RPMI8226 (cell line): Measurements from ENCODE around the gene CNTNAP2.
"Not testable (repeated sequence)": the region's sequence is repeated elsewhere in the genome, so short reads cannot be mapped to it uniquely, and the experiment has no call there.

ENCODE experiments used
- DNase-seq: peaks from one replicate; pipeline ENCODE4 v3.0.0-alpha.2; 2015

The CNTNAP2 gene

DNA sequence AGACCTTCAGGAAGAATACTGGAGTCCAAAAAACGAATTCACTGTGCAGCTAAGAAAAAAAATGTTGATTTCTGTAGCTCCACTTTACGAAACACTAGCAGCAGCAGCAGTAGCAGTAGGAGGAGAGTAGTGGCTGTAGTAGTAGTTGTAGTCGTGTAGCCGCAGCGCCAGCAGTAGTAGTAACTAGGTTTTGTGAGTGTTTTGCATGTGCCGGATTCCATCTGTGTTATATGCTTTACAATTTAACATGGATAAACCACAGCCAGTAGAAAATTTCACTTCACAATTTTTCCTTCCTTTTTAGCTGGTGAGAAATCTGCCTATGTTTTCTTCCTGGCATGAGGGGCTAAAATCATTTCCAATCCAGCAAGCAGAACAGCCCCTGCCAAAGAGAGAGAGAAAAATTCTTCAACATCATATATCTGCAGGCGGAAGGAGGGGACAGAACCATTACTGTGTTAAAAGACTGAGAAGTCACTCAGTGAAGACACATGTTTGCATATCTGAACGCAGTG lies 2325.6 kb downstream of the CNTNAP2 start:
- no peak for DNase-seq

DNA sequence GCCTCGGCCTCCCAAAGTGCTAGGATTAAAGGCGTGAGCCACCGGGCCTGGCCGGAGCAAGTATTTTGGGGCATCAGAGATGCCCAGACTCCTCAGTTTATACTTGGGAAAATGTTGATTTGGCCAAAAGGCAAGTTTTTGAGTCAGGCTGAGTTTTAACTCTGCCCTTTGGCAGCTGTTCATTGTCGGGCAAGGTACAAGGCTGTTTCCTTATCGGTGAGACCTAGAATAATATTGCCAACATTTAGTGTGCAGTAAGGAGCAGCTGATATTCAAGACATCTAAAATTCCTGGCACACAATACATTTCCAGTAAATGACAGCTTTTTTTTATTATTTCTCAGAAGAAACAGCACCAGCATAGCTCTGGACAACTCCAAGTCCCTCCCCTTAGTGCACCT lies 2326.3 kb downstream of the CNTNAP2 start:
- DNase-seq = no peak

DNA sequence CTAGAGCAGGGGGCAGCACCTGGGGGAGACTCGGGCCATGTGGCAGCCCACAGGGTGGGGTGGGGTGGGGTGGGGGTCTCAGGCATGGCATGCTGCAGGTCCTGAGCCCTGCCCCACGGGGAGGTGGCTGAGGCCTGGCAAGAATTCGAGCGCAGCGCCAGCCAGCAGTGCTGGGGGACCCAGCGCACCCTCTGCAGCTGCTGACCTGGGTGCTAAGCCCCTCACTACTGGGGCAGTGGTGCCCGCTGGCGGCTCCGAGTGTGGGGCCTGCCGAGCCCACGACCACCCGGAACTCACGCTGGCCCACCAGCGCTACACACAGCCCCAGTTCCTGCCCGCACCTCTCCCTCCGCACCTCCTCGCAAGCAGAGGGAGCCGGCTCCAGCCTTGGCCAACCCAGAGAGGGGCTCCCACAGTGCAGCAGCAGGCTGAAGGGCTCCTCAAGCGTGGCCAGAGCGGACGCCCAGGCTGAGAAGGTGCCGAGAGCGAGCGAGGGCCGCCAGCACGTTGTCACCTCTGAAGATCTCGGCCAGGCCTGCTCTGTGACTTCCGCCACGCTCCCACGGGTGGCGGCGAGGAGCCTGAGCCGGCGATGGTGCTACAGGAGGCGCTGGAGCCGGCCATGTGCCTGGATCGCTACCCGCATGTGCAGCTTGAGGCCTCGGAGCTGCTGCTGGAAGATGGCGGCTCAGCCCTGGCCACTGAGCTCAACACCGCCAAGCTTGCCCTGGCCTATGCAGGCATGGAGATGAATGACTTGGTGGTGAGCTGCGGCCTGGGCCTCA lies 2328.9 kb downstream of the CNTNAP2 start:
- DNase-seq = no peak

DNA sequence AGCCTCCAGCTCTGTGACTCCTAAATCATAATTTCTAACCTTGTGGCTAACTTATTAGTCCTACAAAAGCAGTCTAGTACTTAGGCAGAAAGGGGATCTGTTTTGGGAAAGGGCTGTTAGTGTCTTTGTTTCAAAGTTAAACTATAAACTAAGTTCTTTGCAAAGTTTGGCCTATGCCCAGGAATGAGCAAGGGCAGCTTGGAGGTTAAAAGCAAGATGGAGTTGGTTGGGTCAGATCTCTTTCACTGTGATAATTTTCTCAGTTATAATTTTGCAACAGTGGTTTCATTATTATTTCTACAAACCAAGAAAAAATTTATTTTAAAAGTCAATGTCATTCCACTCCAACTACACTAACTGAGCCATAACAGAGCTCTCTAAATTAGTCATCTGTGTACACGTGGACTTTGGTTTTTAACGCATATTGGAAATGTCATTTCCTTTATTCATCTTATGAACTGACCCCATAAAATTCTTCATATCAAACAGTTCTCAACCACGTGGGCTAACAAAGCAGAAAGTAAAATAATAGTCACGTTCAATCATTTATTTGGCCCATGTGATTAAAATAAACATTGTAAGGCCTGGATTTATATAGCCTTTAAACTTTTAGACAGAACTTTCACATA lies 2330.7 kb downstream of the CNTNAP2 start:
- no peak for DNase-seq

DNA sequence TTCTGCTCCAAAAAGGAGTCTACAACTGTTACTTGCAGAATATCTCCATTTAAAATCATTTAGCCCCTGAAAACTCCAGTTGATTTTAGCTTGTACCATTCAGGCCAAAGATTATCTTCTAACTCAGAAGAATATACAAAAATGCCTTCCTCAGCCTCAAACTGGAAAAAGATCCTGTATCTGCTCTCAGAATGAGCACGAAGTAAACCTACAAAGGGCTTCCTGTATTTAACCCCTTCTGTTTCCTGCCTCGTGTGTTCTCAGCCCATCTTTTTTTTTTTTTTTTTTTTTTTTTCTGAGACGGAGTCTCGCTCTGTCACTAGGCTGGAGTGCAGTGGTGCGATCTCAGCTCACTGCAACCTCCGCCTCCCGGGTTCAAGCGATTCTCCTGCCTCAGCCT lies 2334.9 kb downstream of the CNTNAP2 start:
- not testable (repeated sequence) for DNase-seq

DNA sequence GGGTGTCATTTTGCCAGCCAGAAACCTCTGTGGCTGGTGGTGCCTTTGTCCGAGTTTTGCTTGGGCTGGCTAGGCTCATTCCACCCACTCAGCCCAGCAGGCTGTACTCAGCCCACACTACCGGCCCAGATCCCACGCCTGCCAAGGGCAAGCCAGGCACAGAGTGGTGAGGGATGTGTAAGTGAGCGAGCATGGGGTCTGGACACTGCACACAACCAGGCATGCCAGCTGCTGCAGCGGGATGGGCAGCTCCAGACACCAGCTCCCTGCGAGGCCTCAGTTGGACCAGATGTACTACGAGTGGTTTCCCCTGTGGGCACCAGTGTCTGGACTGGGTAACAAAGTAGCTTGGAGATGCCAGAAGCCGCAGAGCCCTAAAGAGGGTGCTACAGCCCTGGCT lies 2339.8 kb downstream of the CNTNAP2 start:
- no peak for DNase-seq

DNA sequence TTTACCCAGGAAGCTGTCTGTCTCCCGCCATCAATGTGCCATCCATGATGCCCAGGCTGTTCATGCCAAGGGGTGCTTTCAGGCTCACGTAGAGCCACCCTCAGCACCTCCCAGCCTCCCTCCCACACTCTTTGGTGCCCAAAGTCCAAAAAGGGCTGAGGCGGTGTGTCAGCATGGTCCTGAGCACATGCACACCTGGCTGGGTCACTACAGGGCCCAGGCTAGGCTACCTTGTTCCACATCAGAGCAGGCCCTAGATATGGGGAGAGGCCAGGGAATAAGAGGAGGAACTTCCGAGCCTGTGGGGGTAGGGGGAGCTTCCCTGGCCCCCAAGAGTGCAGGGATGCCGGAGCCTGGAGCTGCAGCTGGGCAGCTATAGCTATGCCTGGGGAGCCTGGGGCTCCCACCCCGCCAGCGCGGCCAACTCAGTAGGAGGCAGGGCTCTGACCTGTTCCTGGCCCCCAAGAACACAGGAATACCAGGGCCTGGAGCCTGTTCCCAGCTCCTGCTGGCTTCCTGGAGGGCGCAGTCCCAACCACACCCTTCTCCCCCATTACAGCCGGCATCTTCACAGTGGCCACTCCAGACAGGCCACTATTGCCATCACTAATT lies 2340.8 kb downstream of the CNTNAP2 start:
- no peak for DNase-seq

- DNase-seq = no peak
Observed at GRCh38 chr7:148458263-148458662, 2341.7 kb downstream of the CNTNAP2 start.

- DNase-seq = no peak
Observed at GRCh38 chr7:148461392-148462179, 2345.0 kb downstream of the CNTNAP2 start.

DNA sequence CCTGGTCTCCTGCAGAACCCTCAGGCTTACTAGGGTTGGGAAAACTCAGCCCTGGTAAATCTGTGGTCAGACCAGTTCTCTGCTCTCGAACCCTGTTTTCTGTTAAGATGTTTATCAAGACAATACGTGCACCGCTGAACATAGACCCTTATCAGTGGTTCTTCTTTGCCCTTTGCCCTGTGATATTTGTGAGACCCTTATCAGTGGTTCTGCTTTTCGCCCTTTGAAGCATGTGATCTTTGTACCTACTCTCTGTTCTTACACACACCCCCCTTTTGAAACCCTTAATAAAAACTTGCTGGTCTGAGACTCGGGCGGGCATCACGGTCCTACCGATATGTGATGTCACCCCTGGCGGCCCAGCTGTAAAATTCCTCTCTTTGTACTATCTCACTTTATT lies 2346.2 kb downstream of the CNTNAP2 start:
- DNase-seq = not testable (repeated sequence)

DNA sequence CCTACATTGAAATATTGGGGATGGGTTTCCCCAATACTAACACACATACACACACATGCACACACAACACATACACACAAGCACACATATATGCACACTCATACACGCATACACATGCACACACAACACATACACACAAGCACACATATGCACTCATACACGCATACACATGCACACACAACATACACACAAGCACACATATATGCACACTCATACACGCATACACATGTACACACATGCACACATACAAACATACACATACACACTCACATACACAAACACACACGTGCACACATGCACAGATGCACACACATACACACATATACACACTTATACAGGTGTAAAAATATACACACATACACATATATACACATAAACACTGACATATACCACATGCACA lies 2346.6 kb downstream of the CNTNAP2 start:
- no peak for DNase-seq

GRCh38 chr7:148464947-148465346 lies 2348.3 kb downstream of the CNTNAP2 start:
- DNase-seq = no peak

GRCh38 chr7:148465441-148465840 lies 2348.8 kb downstream of the CNTNAP2 start:
- DNase-seq = not testable (repeated sequence)

DNA sequence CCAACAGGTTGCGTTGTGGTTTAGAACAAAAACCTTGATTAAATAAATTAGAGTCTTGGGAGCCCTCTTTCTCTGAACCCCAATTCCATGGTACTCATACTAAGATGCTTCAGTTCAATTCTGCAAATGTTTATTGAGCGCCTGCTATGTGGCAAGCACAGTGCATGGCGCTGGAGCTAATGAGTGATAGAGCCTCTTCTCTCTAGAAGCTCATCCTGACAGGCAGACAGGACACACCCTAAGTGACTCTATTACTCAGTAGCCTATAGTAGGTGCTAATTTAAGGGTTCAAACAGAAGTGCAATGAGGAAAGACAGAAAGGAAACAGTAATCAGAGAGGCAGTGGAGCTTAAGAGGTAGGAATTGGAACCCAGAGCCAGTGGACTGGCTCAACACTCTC lies 2349.5 kb downstream of the CNTNAP2 start:
- DNase-seq = no peak

GRCh38 chr7:148468700-148469098 lies 2352.1 kb downstream of the CNTNAP2 start:
- no peak for DNase-seq
